IPS DF 4.7 (cell line): ENCODE measurements around the gene UBE2E2.

Experiments
- DNase-seq: peaks from one replicate; pipeline ENCODE4 v3.0.0-alpha.2; 2013; ENCODE audit warnings: low spot score; ENCODE audit errors: extremely low read depth

UBE2E2 gene

GRCh38 chr3:23240171-23240785 is 37.2 kb downstream of the UBE2E2 start:
- DNase-seq: no peak

GRCh38 chr3:23241256-23241655 is 38.1 kb downstream of the UBE2E2 start:
- no peak for DNase-seq

GRCh38 chr3:23242106-23242505 is 39.0 kb downstream of the UBE2E2 start:
- no peak for DNase-seq

GRCh38 chr3:23244324-23245041 is 41.4 kb downstream of the UBE2E2 start:
- no peak for DNase-seq

GRCh38 chr3:23246651-23247050 is 43.5 kb downstream of the UBE2E2 start:
- no peak for DNase-seq

- no peak for DNase-seq
Observed at GRCh38 chr3:23248594-23249131, 45.5 kb downstream of the UBE2E2 start.

GRCh38 chr3:23249961-23250360 is 46.8 kb downstream of the UBE2E2 start:
- no peak for DNase-seq

GRCh38 chr3:23252122-23252521 is 49.0 kb downstream of the UBE2E2 start:
- DNase-seq: no peak

- DNase-seq: no peak
Observed at GRCh38 chr3:23253214-23253613, 50.1 kb downstream of the UBE2E2 start.

GRCh38 chr3:23254282-23254681 is 51.2 kb downstream of the UBE2E2 start:
- no peak for DNase-seq

- no peak for DNase-seq
Observed at GRCh38 chr3:23254835-23255234, 51.7 kb downstream of the UBE2E2 start.

GRCh38 chr3:23256741-23257435 is 53.8 kb downstream of the UBE2E2 start:
- DNase-seq: no peak

- no peak for DNase-seq
Observed at GRCh38 chr3:23258110-23258509, 55.0 kb downstream of the UBE2E2 start.

GRCh38 chr3:23259515-23259914 is 56.4 kb downstream of the UBE2E2 start:
- no peak for DNase-seq

GRCh38 chr3:23262766-23263165 is 59.6 kb downstream of the UBE2E2 start:
- DNase-seq: no peak

- DNase-seq: no peak
Observed at GRCh38 chr3:23263796-23264195, 60.7 kb downstream of the UBE2E2 start.

GRCh38 chr3:23264413-23264812 is 61.3 kb downstream of the UBE2E2 start:
- no peak for DNase-seq

GRCh38 chr3:23270423-23270822 is 67.3 kb downstream of the UBE2E2 start:
- no peak for DNase-seq

- DNase-seq: no peak
Observed at GRCh38 chr3:23271876-23272741, 69.0 kb downstream of the UBE2E2 start.

GRCh38 chr3:23272820-23273219 is 69.7 kb downstream of the UBE2E2 start:
- no peak for DNase-seq

- no peak for DNase-seq
Observed at GRCh38 chr3:23275061-23275460, 71.9 kb downstream of the UBE2E2 start.
